GM15510 (cell line): Measurements from ENCODE around the gene BPIFB4.

Experiments
- POLR2A ChIP-seq: IDR thresholded peaks from 3 replicates; pipeline ENCODE4 v1.6.1; 2011; ENCODE audit warnings: borderline replicate concordance; ENCODE audit not compliant: insufficient read length; ENCODE audit errors: extremely low read depth

Gene BPIFB4

DNA sequence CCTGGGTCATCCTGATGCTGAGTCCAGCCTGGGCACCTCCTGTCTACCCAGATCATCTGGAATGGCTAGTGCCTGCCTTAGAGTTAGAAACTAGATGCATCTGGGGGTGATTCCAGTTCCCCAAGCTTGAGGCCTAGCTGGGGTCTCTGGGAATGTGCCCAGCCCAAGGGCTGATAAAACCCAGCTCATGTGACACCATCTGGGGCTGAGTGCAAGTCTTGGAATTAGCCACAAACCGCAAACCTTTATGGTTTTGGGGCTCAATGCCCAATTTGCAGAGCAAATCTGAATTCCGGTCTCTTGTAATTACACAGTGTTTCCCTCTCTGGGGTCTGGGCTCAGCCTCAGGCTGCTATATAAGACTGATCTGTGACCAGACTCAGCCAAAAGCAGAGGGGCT is at the start of gene BPIFB4:
TSS of gene BPIFB4 (plus strand) at position 385 of the 400 bp plus-strand sequence. CDS start 1,884 bp downstream, outside the sequence.
- TF ChIP-seq POLR2A = no peak

- TF ChIP-seq POLR2A = no peak
Measured at GRCh38 chr20:33030076-33030475, 49.4 kb upstream of the BPIFB4 start.

GRCh38 chr20:33030569-33030968 is 48.9 kb upstream of the BPIFB4 start:
- no peak for TF ChIP-seq POLR2A

DNA sequence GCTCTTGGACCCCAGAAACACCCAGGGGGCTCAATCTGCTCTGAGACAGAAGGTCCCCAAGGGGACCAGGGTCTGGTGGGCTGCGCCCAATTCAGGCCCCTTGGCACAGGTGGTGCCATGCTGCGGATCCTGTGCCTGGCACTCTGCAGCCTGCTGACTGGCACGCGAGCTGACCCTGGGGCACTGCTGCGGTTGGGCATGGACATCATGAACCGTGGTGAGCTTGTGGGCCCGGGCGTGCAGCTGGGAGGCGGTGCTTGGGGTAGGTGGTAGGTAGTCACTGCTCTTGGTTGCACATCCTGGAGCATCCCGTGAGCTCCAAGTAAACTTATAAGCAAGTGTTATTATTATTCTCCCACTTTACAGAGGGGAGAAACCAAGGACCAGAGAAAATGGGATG is 47.9 kb upstream of the BPIFB4 start, which contains the start of gene BPIFB6:
TSS of gene BPIFB6 (plus strand) at position 118 of the 400 bp plus-strand sequence. CDS start at position 118, 0 bp downstream.
- no peak for TF ChIP-seq POLR2A

- no peak for TF ChIP-seq POLR2A
Measured at GRCh38 chr20:33032555-33032954, 46.9 kb upstream of the BPIFB4 start.

GRCh38 chr20:33033381-33033780 is 46.1 kb upstream of the BPIFB4 start:
- TF ChIP-seq POLR2A = no peak

- TF ChIP-seq POLR2A = no peak
Measured at GRCh38 chr20:33034115-33034514, 45.3 kb upstream of the BPIFB4 start.

DNA sequence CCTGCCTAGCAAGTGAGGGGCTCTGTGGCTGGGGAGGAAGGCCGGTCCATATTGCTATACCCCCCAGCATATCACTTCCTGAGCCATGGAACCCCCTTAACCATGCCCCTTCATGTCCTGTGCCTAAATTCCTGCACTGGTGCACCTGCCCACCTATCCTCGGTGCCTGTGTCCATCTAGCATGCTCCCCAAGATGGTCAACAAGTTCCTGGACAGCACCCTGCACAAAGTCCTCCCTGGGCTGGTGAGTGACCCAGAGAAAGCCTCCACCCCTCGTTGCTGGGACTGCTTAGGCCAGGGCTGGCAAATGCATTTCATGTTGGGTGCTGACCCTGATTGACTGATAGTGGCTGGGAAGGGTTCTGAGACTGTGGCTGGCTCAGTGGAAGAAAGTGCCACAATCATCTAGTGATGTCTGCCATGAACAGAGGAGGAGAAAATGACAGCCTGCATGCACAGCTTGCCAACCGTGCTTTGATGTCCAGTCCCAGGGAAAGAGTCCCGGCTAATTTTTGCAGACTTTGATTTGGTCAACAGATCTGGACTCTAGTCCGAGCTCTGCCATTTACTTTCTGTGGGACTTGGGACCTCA is 44.4 kb upstream of the BPIFB4 start:
- TF ChIP-seq POLR2A = no peak

GRCh38 chr20:33037456-33037855 is 42.0 kb upstream of the BPIFB4 start:
- TF ChIP-seq POLR2A = no peak

DNA sequence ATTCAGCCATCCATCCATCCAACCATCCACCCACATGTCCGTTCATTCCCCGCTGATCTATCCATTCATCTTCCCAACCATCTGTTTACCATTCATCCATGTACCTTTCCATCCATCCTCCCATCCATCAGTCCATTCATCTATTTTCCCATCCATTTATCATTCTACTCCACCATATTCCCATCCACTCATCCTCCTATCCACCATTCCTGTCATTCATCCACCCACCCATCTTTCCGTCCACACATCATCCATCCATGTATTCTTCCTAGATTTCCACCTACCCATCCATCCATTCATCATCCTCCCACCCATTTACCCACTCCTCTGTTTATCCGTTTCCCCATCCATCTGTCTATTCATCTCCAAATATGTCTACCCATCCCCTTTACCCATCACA is 41.2 kb upstream of the BPIFB4 start:
- no peak for TF ChIP-seq POLR2A

GRCh38 chr20:33042430-33042829 is 37.0 kb upstream of the BPIFB4 start:
- no peak for TF ChIP-seq POLR2A

DNA sequence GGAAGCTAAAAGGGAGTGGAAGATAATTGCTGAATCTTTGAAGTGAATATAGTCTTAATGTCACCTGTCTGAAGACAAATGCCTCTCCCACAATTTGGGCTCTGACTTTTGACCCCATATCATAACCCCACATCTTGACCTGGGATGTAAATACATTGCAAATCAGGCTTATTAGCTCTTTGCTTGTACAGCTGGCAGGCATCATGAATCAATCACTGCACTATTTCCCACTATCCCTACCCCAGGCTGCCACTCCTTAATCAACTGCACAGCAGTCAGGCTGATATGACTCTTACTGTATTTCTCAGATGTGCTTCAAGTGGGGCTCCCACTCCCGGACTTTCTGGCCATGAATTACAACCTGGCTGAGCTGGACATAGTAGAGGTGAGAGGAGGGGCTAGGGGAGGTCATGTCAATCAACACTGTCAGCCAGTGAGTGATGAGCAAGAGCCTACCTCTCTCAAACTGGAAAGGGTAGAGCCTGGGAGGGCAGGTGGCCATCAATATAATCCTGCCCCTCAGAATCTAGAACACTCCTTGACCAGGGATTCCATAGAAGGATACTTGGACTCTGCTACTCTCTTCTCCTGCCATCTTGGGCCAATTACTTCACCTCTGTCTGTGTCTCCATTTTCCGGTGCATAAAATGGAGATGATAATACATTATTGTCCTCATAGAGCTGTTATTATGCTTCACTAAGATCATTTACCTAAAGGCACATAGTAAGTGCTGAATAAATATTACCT is 36.3 kb upstream of the BPIFB4 start:
- TF ChIP-seq POLR2A = no peak

DNA sequence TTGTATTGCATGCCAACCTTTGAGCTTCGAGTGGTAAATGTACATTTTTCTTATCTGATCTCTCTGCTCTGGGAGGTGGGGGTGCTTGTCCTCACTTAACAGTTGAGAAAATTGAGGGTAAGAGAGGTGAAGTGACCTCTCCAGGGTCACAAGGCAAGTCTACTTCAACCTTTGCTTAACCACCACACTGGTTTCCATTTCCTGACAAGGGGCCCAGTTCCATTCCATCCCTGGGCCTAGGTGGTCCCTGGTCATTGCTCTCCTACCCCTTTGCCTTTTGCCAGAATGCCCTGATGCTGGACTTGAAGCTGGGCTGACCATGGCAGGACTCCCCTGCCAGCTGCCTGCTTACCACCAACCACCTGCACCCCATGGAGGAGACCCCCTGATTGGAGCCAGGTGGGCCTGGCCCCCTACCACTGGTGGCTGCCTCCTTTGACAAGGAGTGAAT is 35.7 kb upstream of the BPIFB4 start:
- no peak for TF ChIP-seq POLR2A

DNA sequence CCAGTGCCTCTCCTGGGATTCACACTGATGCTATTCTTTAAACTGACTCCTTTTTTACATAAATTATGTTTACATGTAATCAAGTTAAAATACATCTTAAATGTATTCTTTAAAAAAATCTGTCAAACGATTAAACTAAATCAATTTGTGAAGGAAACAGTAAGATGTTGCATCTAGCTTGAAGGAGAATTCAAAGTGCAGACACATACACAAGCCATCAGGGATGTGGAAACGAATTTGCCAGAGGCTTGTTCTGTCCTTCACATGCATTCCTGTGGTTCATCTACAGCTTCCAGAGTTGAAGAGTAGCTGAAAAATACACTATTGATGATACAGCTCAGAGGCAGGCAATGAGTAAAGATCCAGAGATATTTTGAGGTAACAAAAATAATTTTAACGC is 33.0 kb upstream of the BPIFB4 start:
- TF ChIP-seq POLR2A = no peak

DNA sequence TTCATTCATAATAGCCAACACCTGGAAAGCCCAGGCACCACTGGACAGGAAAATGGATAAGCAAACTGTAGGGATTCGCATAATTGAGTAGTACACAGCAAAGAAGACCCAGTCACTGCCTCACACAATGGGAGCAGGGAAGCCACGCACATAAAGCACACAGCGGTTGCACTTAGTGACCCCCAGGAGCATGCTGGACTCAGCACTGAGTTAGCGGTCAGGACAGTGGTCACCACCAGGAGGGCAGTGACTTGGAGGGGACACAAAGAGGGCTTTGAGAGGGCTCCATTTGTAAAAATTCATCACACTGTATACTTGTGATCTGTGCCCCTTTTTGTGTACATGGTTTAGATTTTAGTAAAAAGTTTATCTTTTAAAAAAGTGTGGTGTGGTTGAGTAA is 28.1 kb upstream of the BPIFB4 start:
- no peak for TF ChIP-seq POLR2A
